GM19238 (cell line): ENCODE measurements around the gene CCDC88C.
"Not testable (repeated sequence)": the region's sequence is repeated elsewhere in the genome, so short reads cannot be mapped to it uniquely, and the experiment has no call there.

Experiments used
- DNase-seq: peaks from one replicate; pipeline ENCODE4 v3.0.0; 2011; ENCODE audit warnings: low spot score; ENCODE audit not compliant: insufficient read length

CCDC88C gene

GRCh38 chr14:91270188-91270587, 147.4 kb downstream of the CCDC88C start:
- DNase-seq: no peak

- no peak for DNase-seq
Observed at GRCh38 chr14:91269076-91269991, 148.3 kb downstream of the CCDC88C start.

- no peak for DNase-seq
Observed at GRCh38 chr14:91267965-91268437, 149.6 kb downstream of the CCDC88C start.

DNA sequence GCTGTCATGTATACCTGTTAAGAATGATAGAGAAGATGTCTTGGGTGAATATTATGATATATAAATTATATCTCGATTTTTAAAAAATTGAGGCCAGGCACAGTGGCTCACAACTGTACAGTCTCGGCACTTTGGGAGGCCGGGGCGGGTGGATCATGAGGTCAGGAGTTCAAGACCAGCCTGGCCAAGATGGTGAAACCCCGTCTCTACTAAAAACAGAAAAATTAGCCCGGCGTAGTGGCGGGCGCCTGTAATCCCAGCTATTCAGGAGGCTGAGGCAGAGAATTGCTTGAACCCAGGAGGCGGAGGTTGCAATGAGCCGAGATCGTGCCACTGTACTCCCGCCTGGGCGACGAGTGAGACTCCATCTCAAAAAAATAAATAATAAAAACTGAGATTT, 151.3 kb downstream of the CCDC88C start:
- DNase-seq: not testable (repeated sequence)

DNA sequence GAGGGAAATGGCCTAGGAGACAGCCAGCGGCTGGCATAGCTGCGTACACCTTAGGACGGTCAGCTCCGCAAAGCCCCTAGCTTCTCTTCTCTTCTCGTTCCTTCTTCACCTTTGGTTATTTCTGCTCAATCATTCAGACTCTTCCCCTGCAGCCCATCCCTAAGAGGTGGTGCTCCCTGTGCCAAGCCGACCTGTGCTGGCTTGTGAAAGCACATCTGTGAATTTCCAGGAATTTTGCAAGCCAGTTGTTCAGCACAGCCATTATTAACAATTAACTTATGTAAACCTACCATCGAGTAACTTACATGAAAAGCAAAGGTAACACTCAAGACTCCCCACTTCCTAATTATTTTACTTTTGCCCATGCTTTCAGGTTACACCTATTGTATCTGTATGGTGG, 152.2 kb downstream of the CCDC88C start:
- DNase-seq: no peak

- no peak for DNase-seq
Observed at GRCh38 chr14:91264151-91265150, 153.2 kb downstream of the CCDC88C start.

GRCh38 chr14:91263329-91263728, 154.3 kb downstream of the CCDC88C start:
- no peak for DNase-seq

GRCh38 chr14:91261986-91262549, 155.6 kb downstream of the CCDC88C start:
- DNase-seq: no peak

DNA sequence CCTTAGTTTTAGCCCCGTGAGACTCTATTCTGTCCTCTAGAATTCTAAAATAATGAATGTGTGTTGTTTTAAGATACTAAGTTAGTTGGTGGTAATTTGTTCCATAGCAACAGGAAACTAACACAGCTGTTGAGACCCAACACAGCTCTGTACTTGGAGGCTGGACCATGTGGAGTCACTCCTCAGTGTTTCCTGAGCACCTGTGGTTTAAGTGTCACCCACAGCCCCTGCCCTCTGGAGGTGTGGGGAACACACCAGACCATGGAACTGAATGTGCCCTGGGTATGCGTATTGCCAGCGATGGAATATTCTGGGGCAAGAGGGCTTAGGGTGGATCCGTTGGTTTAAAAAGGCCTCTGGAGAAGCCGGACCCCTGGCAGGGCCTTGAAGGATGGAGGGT, 156.5 kb downstream of the CCDC88C start:
- no peak for DNase-seq

DNA sequence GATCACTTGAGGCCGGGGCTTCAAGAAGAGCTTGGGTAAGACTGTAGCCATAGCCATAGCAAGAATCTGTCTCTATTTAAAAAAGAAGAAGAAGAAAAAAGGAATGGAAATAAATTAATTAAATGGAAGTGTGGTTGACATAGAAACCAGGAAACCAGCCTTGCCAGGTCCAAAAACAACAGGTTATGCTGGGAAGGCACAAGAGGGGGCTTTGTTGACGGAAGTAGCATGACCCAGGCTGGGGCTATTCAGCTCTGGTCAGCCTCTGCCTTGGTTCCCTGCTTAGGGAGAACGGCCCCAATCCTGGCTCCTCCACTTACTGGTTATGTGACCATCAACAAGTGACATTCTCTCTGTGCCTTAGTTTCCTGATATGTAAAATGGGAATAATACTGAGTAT, 158.7 kb downstream of the CCDC88C start:
- no peak for DNase-seq

DNA sequence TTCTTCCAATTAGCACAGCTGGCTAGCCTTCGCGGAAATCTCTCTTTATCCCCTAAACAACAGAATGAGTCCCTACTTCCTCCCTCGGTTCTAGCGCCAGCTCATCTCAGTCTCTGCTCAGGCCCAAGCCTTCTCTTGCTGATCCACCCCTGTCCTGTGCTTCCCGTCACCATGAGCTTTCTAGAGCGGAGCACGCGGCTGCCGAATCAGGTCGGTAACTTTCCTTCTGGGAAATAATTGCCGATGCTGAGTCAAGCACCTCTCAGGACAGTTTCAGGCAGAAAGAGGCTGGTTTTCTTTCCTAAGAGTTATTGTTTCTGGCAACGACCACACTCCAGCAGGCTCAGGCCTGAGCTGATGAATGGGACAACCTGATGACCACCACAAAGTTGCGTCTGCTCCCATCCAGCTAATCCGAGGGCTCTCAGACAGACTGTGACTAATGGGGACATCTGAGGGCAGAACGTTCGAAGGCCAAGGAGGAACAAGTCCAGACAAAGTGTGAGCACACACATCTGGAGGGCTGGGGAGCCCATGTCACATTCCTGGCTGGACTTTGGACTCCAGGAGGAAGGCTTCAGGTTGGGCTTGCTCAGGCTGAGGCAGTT, 159.5 kb downstream of the CCDC88C start:
- DNase-seq: no peak

GRCh38 chr14:91257328-91258010, 160.2 kb downstream of the CCDC88C start:
- DNase-seq: no peak

- no peak for DNase-seq
Observed at GRCh38 chr14:91256661-91257060, 161.0 kb downstream of the CCDC88C start.

GRCh38 chr14:91255026-91255695, 162.5 kb downstream of the CCDC88C start:
- DNase-seq: no peak

DNA sequence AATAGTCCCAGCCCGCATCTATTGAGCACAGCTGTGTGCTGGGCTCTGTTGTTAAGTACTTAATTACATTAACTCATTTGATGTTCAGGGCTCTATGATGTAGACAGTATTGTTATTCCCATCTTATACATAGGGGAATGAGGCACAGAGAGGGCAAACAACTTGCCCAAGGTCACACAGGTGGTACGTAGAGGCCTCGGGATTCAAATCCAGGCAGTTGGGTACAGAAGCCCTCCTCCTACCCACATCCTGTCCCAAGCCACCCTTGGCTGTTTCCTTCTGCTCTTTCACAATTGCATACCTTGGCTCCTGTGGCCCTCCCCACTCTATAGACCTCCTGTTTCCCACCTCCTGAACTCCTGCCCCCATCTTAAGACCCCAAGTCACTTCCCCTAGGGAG, 163.2 kb downstream of the CCDC88C start:
- DNase-seq: no peak

- no peak for DNase-seq
Observed at GRCh38 chr14:91253795-91254323, 163.8 kb downstream of the CCDC88C start.

- DNase-seq: no peak
Observed at GRCh38 chr14:91252871-91253794, 164.5 kb downstream of the CCDC88C start.

GRCh38 chr14:91250912-91251311, 166.7 kb downstream of the CCDC88C start:
- DNase-seq: no peak
